CD4-positive, alpha-beta T cell (primary cell): ENCODE measurements around the gene CNDP2. TPM values are rescaled to one million over a fixed set of nuclear protein-coding genes. Genes with fewer than 3 reads are reported as not detected.

Experiments
- ATAC-seq: fragments of 200-7000 bp; cut with Tn5 transposase; one replicate; pipeline ENCODE4 v1.10.0; 2022; ENCODE audit warnings: mild to moderate bottlenecking; ENCODE audit not compliant: poor library complexity
- CTCF ChIA-PET: fragments of 350-600 bp; sonication (Branson Sonifier 250); formaldehyde crosslinking; loops from one replicate; lab custom pipeline; 2021; ENCODE audit warnings: antibody characterized with exemption, inconsistent platforms; lab: Charles Lee
- POLR2A ChIA-PET: fragments of 350-600 bp; sonication (Branson Sonifier 250); formaldehyde crosslinking; loops from one replicate; lab custom pipeline; 2021; ENCODE audit warnings: antibody characterized with exemption, inconsistent platforms; lab: Charles Lee
- DNase-seq, 14 experiments: peaks; one replicate each; pipeline ENCODE4 v3.0.0-alpha.2; 2013 to 2020; ENCODE audit warnings: mixed read lengths in 2 of 14
- H3K27ac ChIP-seq, 2 donors: one replicate each; pipeline versions ENCODE4 v1.5.1 to v1.7.0; 2013; ENCODE audit warnings: low read length in 2 of 2, low read depth in 1 of 2, mild to moderate bottlenecking in 1 of 2
- H3K27me3 ChIP-seq, 2 experiments: 1 replicate in 1 of 2; 2 replicates in 1 of 2; pipeline versions ENCODE4 v1.6.1 to v1.7.0; 2013; ENCODE audit warnings: low read length in 2 of 2, control low read depth in 1 of 2, mild to moderate bottlenecking in 1 of 2, moderate library complexity in 1 of 2; ENCODE audit not compliant: insufficient read depth in 2 of 2, control insufficient read depth in 1 of 2
- H3K36me3 ChIP-seq: one replicate; pipeline ENCODE4 v1.6.1; 2013; ENCODE audit warnings: low read length, control low read depth; ENCODE audit not compliant: insufficient read depth
- H3K4me1 ChIP-seq: one replicate; pipeline ENCODE4 v1.6.1; 2013; ENCODE audit warnings: low read length, control low read depth; ENCODE audit not compliant: insufficient read depth
- H3K4me3 ChIP-seq: one replicate; pipeline ENCODE4 v1.5.1; 2013; ENCODE audit warnings: mild to moderate bottlenecking, low read length, moderate library complexity
- H3K9me3 ChIP-seq, 2 experiments: 1 replicate in 1 of 2; 2 replicates in 1 of 2; pipeline versions ENCODE4 v1.6.1 to v1.7.0; 2013; ENCODE audit warnings: low read length in 2 of 2, mild to moderate bottlenecking in 2 of 2, control low read depth in 1 of 2, moderate library complexity in 1 of 2; ENCODE audit not compliant: control insufficient read depth in 1 of 2, insufficient read depth in 1 of 2
- H3K27ac Mint-ChIP-seq: one replicate; pipeline ENCODE4 v1.8.0; 2020; ENCODE audit warnings: mixed read lengths
- H3K27me3 Mint-ChIP-seq: one replicate; pipeline ENCODE4 v1.8.0; 2021; ENCODE audit warnings: mixed read lengths
- H3K36me3 Mint-ChIP-seq: one replicate; pipeline ENCODE4 v1.8.0; 2021; ENCODE audit warnings: low read depth, mixed read lengths
- H3K4me1 Mint-ChIP-seq: one replicate; pipeline ENCODE4 v1.8.0; 2021; ENCODE audit warnings: low read depth, mixed read lengths
- H3K4me3 Mint-ChIP-seq: one replicate; pipeline ENCODE4 v1.8.0; 2020; ENCODE audit warnings: mild to moderate bottlenecking, mixed read lengths
- H3K9me3 Mint-ChIP-seq: one replicate; pipeline ENCODE4 v1.8.0; 2020; ENCODE audit warnings: mixed read lengths
- CTCF ChIP-seq: fragments of 200-600 bp; IDR thresholded peaks from one replicate; pipeline ENCODE4 v1.8.0; 2022; ENCODE audit warnings: antibody characterized with exemption, mild to moderate bottlenecking
- intact Hi-C, 2 experiments: fragments of 100-400 bp; cut with DNase I in 1 of 2; cut with micrococcal nuclease in 1 of 2; formaldehyde crosslinking; loops; one replicate each; pipeline versions ENCODE4 v1.15.1 to v1.9.0; 2023 to 2025; cut with DNase I, micrococcal nuclease
- total RNA-seq, 174 experiments: library from RNA in 2 of 174; stranded (reverse) in 2 of 174; gene quantifications; one replicate each; pipeline ENCODE4 v1.2.3 and lab custom pipeline; 2021 to 2026

Gene CNDP2
- total RNA-seq, 2 experiments from 2014 or later, result 75.5 to 75.7 TPM

- Histone ChIP-seq H3K4me1 (peaks cover 9% of the 10 kb centered on the region), H3K27ac (no peak overlapping the region), H3K36me3 (no peaks in the 10 kb centered on the region), H3K4me3 (no peak overlapping the region), H3K27me3 (peaks cover 17 to 19% of the 10 kb centered on the region in 2 experiments), H3K9me3 (peaks cover 0 to 4% of the 10 kb centered on the region in 2 experiments)
- DNase-seq (no peak), ATAC-seq (no peak)
- intact Hi-C loops, result no loop called here
- ChIA-PET POLR2A (no interaction called here), CTCF (no interaction called here)
- H3K27me3 Mint-ChIP-seq, result peaks cover 35% of the 10 kb centered on the region
- no peak overlapping the region for H3K27ac Mint-ChIP-seq
- no peaks in the 10 kb centered on the region for H3K36me3 Mint-ChIP-seq
- no peaks in the 10 kb centered on the region for H3K9me3 Mint-ChIP-seq
- H3K4me3 Mint-ChIP-seq, result no peak overlapping the region
- H3K4me1 Mint-ChIP-seq, result peaks cover 21% of the 10 kb centered on the region
- TF ChIP-seq CTCF, result no peak
These were observed 35.3 kb upstream of the CNDP2 start for GRCh38 chr18:74460825-74461224.

- Histone ChIP-seq H3K27me3 (no peaks in the 10 kb centered on the region), H3K27ac (no peak overlapping the region), H3K36me3 (no peaks in the 10 kb centered on the region), H3K9me3 (no peaks in the 10 kb centered on the region), H3K4me1 (no peaks in the 10 kb centered on the region), H3K4me3 (no peak overlapping the region)
- Mint-ChIP-seq H3K36me3 (no peaks in the 10 kb centered on the region), H3K4me3 (no peak overlapping the region), H3K27me3 (peaks cover 21% of the 10 kb centered on the region), H3K4me1 (peaks cover 10% of the 10 kb centered on the region), H3K9me3 (no peaks in the 10 kb centered on the region), H3K27ac (no peak overlapping the region)
- intact Hi-C loops, result no loop called here
- DNase-seq (no peak), ATAC-seq (no peak)
- POLR2A ChIA-PET, result no interaction called here
- TF ChIP-seq CTCF, result no peak
- CTCF ChIA-PET, result no interaction called here
These were observed 32.9 kb upstream of the CNDP2 start for GRCh38 chr18:74463254-74463653.

GRCh38 chr18:74463983-74464382 is 32.2 kb upstream of the CNDP2 start:
- Mint-ChIP-seq H3K27ac (no peak overlapping the region), H3K9me3 (no peaks in the 10 kb centered on the region)

More at GRCh38 chr18:74463983-74464382, 32.2 kb upstream of the CNDP2 start:
- Histone ChIP-seq H3K27ac (no peak overlapping the region), H3K27me3 (no peaks in the 10 kb centered on the region), H3K4me3 (no peak overlapping the region), H3K36me3 (no peaks in the 10 kb centered on the region), H3K9me3 (no peaks in the 10 kb centered on the region), H3K4me1 (no peaks in the 10 kb centered on the region)
- CTCF ChIA-PET, result no interaction called here
- intact Hi-C loops, result no loop called here
- H3K27me3 Mint-ChIP-seq, result peaks cover 15% of the 10 kb centered on the region
- ATAC-seq (no peak), DNase-seq (no peak)
- no peaks in the 10 kb centered on the region for H3K36me3 Mint-ChIP-seq
- H3K4me1 Mint-ChIP-seq, result peaks cover 7% of the 10 kb centered on the region
- POLR2A ChIA-PET, result no interaction called here
- no peak overlapping the region for H3K4me3 Mint-ChIP-seq
- no peak for TF ChIP-seq CTCF
